GM10266 (cell line): ENCODE data around the gene ASPSCR1.

ENCODE experiments used
- DNase-seq: peaks from one replicate; pipeline ENCODE4 v3.0.0; 2012; ENCODE audit errors: extremely low spot score
- CTCF ChIP-seq: IDR thresholded peaks from 2 replicates; pipeline ENCODE4 v1.5.1; 2012; ENCODE audit warnings: mild to moderate bottlenecking, low read depth; ENCODE audit not compliant: control insufficient read depth, insufficient read depth; ENCODE audit errors: missing control alignments

Gene ASPSCR1

GRCh38 chr17:81954131-81955057 is 23.0 kb upstream of the ASPSCR1 start:
- no peak for DNase-seq
- no peak for TF ChIP-seq CTCF

- no peak for TF ChIP-seq CTCF
- no peak for DNase-seq
Measured at GRCh38 chr17:81955058-81955681, 22.3 kb upstream of the ASPSCR1 start.

GRCh38 chr17:81955756-81956544 is 21.5 kb upstream of the ASPSCR1 start:
- DNase-seq = no peak
- no peak for TF ChIP-seq CTCF

GRCh38 chr17:81956607-81957589 is 20.5 kb upstream of the ASPSCR1 start:
- TF ChIP-seq CTCF = no peak
- DNase-seq = no peak

- no peak for DNase-seq
- TF ChIP-seq CTCF = no peak
Measured at GRCh38 chr17:81957691-81958432, 19.6 kb upstream of the ASPSCR1 start.
